ENCODE results near the gene SLFN5.

DNA sequence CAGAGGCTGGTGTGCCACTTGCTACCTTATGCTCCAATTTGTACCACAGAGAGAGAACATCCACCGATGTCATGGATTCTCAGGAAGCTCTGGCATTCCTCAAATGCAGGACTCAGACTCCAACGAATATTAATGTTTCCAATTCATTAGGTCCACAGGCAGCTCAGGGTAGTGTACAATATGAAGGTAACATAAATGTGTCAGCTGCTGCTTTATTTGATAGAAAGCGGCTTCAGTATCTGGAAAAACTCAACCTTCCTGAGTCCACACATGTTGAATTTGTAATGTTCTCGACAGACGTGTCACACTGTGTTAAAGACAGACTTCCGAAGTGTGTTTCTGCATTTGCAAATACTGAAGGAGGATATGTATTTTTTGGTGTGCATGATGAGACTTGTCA, 16.1 kb downstream of the SLFN5 start:
- no peak for TF ChIP-seq CTCF (IDR thresholded peaks at IDR 0.05 in 8 of 11, conservative IDR thresholded peaks at IDR 0.05 in 3 of 11)
- TF ChIP-seq POLR2AphosphoS5 (IDR thresholded peaks at IDR 0.05): no peak

Measured in spleen (tissue), 7 donors.